ENCODE measurements around the gene HOXC10. TPM values are rescaled to one million over a fixed set of nuclear protein-coding genes. Genes with fewer than 3 reads are reported as not detected.

HOXC10 gene
- polyA plus RNA-seq, 3 donors, result not detected

GRCh38 chr12:53944209-53944608 is 40.7 kb upstream of the HOXC10 start:
- no peak overlapping the region for H3K27ac ChIP-seq (ENCODE audit: low read depth in 1 of 2, low read length in 2 of 2)
- intact Hi-C loops (cut with micrococcal nuclease), result no loop called here
- no peak overlapping the region for H3K4me2 ChIP-seq (replicated peaks; ENCODE audit: extremely low read depth, low read length, poor library complexity, severe bottlenecking)
- Mint-ChIP-seq H3K36me3 (peaks cover 2 to 4% of the 10 kb centered on the region in 2 donors), H3K27me3 (ENCODE audit: low read depth in 3 of 3) (peaks cover 96 to 97% (median 96%) of the 10 kb centered on the region in 3 donors), H3K4me3 (peak overlapping the region in 1 of 2 donors; percentile 82), H3K4me1 (no peaks in the 10 kb centered on the region), H3K9me3 (peaks cover 0 to 30% (median 13%) of the 10 kb centered on the region in 7 donors), H3K27ac (no peak overlapping the region)
- WGBS (ENCODE audit: insufficient coverage), result 16% methylated on average over 2 of the region's 4 CpGs
- no peak for DNase-seq
- H3K4me1 ChIP-seq (ENCODE audit: control insufficient read depth in 1 of 2, insufficient read depth in 2 of 2, low read length in 2 of 2), result no peaks in the 10 kb centered on the region
- no peaks in the 10 kb centered on the region for H3K36me3 ChIP-seq (replicated peaks in 1 of 2; ENCODE audit: control insufficient read depth in 1 of 2, insufficient read depth in 2 of 2, low read length in 2 of 2)
- no peak overlapping the region for H3K4me3 ChIP-seq (replicated peaks in 1 of 3; ENCODE audit: low read depth in 2 of 3, low read length in 3 of 3)
- no peak for TF ChIP-seq CTCF (IDR thresholded peaks at IDR 0.05)
- peaks cover 0 to 74% of the 10 kb centered on the region in 2 donors for H3K9me3 ChIP-seq (replicated peaks in 1 of 2; ENCODE audit: control insufficient read depth in 1 of 2, insufficient read depth in 1 of 2, low read length in 2 of 2)
- H3K9ac ChIP-seq (ENCODE audit: insufficient read depth, low read length, poor library complexity, severe bottlenecking), result no peak overlapping the region
- H2AFZ ChIP-seq (ENCODE audit: insufficient read depth, low read depth, low read length, poor library complexity, severe bottlenecking), result no peak overlapping the region
- H4K20me1 ChIP-seq (ENCODE audit: insufficient read depth, low read length), result no peaks in the 10 kb centered on the region
- H3K27me3 ChIP-seq (ENCODE audit: control insufficient read depth in 2 of 2, insufficient read depth in 2 of 2, low read length in 2 of 2), result peaks cover 90 to 99% of the 10 kb centered on the region in 2 donors
- no peaks in the 10 kb centered on the region for H3K79me2 ChIP-seq (ENCODE audit: insufficient read depth, low read length)

- Histone ChIP-seq H3K36me3 (replicated peaks in 1 of 2; ENCODE audit: control insufficient read depth in 1 of 2, insufficient read depth in 2 of 2, low read length in 2 of 2) (no peaks in the 10 kb centered on the region), H2AFZ (ENCODE audit: insufficient read depth, low read depth, low read length, poor library complexity, severe bottlenecking) (no peak overlapping the region), H4K20me1 (ENCODE audit: insufficient read depth, low read length) (no peaks in the 10 kb centered on the region), H3K9ac (ENCODE audit: insufficient read depth, low read length, poor library complexity, severe bottlenecking) (no peak overlapping the region), H3K4me1 (ENCODE audit: control insufficient read depth in 1 of 2, insufficient read depth in 2 of 2, low read length in 2 of 2) (no peaks in the 10 kb centered on the region), H3K4me2 (replicated peaks; ENCODE audit: extremely low read depth, low read length, poor library complexity, severe bottlenecking) (no peak overlapping the region), H3K27ac (ENCODE audit: low read depth in 1 of 2, low read length in 2 of 2) (no peak overlapping the region), H3K79me2 (ENCODE audit: insufficient read depth, low read length) (no peaks in the 10 kb centered on the region), H3K4me3 (replicated peaks in 1 of 3; ENCODE audit: low read depth in 2 of 3, low read length in 3 of 3) (no peak overlapping the region), H3K27me3 (ENCODE audit: control insufficient read depth in 2 of 2, insufficient read depth in 2 of 2, low read length in 2 of 2) (peaks cover 91 to 99% of the 10 kb centered on the region in 2 donors), H3K9me3 (replicated peaks in 1 of 2; ENCODE audit: control insufficient read depth in 1 of 2, insufficient read depth in 1 of 2, low read length in 2 of 2) (peaks cover 0 to 77% of the 10 kb centered on the region in 2 donors)
- Mint-ChIP-seq H3K4me1 (peaks cover 1% of the 10 kb centered on the region), H3K4me3 (peak overlapping the region in 1 of 2 donors; percentile 82), H3K27ac (no peak overlapping the region), H3K27me3 (ENCODE audit: low read depth in 3 of 3) (peaks cover 96 to 97% (median 96%) of the 10 kb centered on the region in 3 donors), H3K36me3 (peaks cover 2 to 4% of the 10 kb centered on the region in 2 donors), H3K9me3 (peaks cover 0 to 29% (median 14%) of the 10 kb centered on the region in 7 donors)
- no peak for TF ChIP-seq CTCF (IDR thresholded peaks at IDR 0.05)
- intact Hi-C loops (cut with micrococcal nuclease), result no loop called here
- DNase-seq, result no peak
- WGBS (ENCODE audit: insufficient coverage), result 5% methylated on average over 28 of the region's 51 CpGs
Measured at GRCh38 chr12:53944907-53945847, 39.8 kb upstream of the HOXC10 start.

Measured in CD14-positive monocyte (primary cell).